ENCODE results near the gene AAK1. TPM values are rescaled to one million over a fixed set of nuclear protein-coding genes. Genes with fewer than 3 reads are reported as not detected.

AAK1 gene
- total and polyA plus RNA-seq, 7 donors, result 7.8 to 95.2 (median 52.5) TPM

- peak in 3 of 4 donors; percentile 31 to 54 (median 52) for ATAC-seq
- intact Hi-C loops (cut with DNase I), result no loop called here
- 29 to 66% (median 39%) methylated on average over 5 of the region's 5 CpGs for WGBS, 3 donors
- Histone ChIP-seq H3K9me3 (no peaks in the 10 kb centered on the region), H3K27me3 (ENCODE audit: insufficient read depth in 3 of 3, low read length in 2 of 3) (no peaks in the 10 kb centered on the region), H3K27ac (peak overlapping the region; percentile 53), H3K4me1 (peaks cover 57% of the 10 kb centered on the region), H3K36me3 (ENCODE audit: insufficient read depth in 1 of 2, low read depth in 1 of 2) (no peaks in the 10 kb centered on the region), H3K4me3 (no peak overlapping the region)
- peak in 1 of 2 donors; percentile 52 for DNase-seq
- TF ChIP-seq, protein P1, sequence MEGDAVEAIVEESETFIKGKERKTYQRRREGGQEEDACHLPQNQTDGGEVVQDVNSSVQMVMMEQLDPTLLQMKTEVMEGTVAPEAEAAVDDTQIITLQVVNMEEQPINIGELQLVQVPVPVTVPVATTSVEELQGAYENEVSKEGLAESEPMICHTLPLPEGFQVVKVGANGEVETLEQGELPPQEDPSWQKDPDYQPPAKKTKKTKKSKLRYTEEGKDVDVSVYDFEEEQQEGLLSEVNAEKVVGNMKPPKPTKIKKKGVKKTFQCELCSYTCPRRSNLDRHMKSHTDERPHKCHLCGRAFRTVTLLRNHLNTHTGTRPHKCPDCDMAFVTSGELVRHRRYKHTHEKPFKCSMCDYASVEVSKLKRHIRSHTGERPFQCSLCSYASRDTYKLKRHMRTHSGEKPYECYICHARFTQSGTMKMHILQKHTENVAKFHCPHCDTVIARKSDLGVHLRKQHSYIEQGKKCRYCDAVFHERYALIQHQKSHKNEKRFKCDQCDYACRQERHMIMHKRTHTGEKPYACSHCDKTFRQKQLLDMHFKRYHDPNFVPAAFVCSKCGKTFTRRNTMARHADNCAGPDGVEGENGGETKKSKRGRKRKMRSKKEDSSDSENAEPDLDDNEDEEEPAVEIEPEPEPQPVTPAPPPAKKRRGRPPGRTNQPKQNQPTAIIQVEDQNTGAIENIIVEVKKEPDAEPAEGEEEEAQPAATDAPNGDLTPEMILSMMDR (IDR thresholded peaks at IDR 0.05), result no peak
Measured at GRCh38 chr2:69572641-69573040, 70.9 kb downstream of the AAK1 start.

DNA sequence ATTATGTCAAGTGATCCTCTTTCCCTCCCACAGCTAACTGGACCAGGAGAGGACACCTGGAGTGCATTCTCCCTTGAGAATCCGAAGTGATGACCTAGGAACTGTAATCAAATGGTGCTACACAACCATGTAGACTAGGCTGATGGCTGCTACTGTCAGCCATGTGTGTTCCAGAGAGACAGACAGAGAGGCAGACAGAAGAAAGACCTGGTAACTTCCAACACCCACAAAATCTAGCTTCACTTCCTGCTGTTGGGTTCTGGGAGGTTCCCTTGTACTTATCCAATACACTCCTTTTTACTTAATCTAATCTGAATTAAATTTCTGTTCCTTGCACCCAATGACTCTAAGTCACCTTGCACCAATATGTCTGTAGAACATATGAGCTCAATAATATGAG, 72.3 kb downstream of the AAK1 start:
- Histone ChIP-seq H3K27me3 (ENCODE audit: insufficient read depth in 3 of 3, low read length in 2 of 3) (no peaks in the 10 kb centered on the region), H3K4me1 (peaks cover 59% of the 10 kb centered on the region), H3K4me3 (no peak overlapping the region), H3K9me3 (no peaks in the 10 kb centered on the region), H3K27ac (no peak overlapping the region), H3K36me3 (ENCODE audit: insufficient read depth in 1 of 2, low read depth in 1 of 2) (no peaks in the 10 kb centered on the region)
- ATAC-seq (no peak), DNase-seq (no peak)
- intact Hi-C loops (cut with DNase I), result no loop called here
- TF ChIP-seq, protein P1 (IDR thresholded peaks at IDR 0.05), result no peak
- 96 to 100% (median 96%) methylated on average over 1 of the region's 1 CpG for WGBS, 3 donors

GRCh38 chr2:69570474-69570873, 73.1 kb downstream of the AAK1 start:
- 71 to 80% (median 73%) methylated on average over 2 of the region's 2 CpGs for WGBS, 3 donors
- no peaks in the 10 kb centered on the region for H3K9me3 ChIP-seq
- ATAC-seq, result no peak

GRCh38 chr2:69567909-69568300, 75.6 kb downstream of the AAK1 start:
- 56 to 70% (median 57%) methylated on average over 6 of the region's 6 CpGs for WGBS, 3 donors
- no peak for DNase-seq
- Histone ChIP-seq H3K36me3 (ENCODE audit: insufficient read depth in 1 of 2, low read depth in 1 of 2) (no peaks in the 10 kb centered on the region), H3K9me3 (no peaks in the 10 kb centered on the region), H3K27me3 (ENCODE audit: insufficient read depth in 3 of 3, low read length in 2 of 3) (no peaks in the 10 kb centered on the region), H3K27ac (no peak overlapping the region), H3K4me1 (peaks cover 55% of the 10 kb centered on the region), H3K4me3 (no peak overlapping the region)
- ATAC-seq, result peak in 2 of 4 donors; percentile 25 to 36
- intact Hi-C loops (cut with DNase I), result loop anchor here in 1 of 2 donors (5.0 kb wide), 1 partner anchor 74 kb away; the partner anchor contains the start of gene AAK1
- TF ChIP-seq, protein P1 (IDR thresholded peaks at IDR 0.05), result no peak

More at GRCh38 chr2:69570474-69570873, 73.1 kb downstream of the AAK1 start:
- H3K4me3 ChIP-seq, result no peak overlapping the region
- peaks cover 53% of the 10 kb centered on the region for H3K4me1 ChIP-seq
- H3K27me3 ChIP-seq (ENCODE audit: insufficient read depth in 3 of 3, low read length in 2 of 3), result no peaks in the 10 kb centered on the region
- intact Hi-C loops (cut with DNase I), result no loop called here
- no peak overlapping the region for H3K27ac ChIP-seq
- H3K36me3 ChIP-seq (ENCODE audit: insufficient read depth in 1 of 2, low read depth in 1 of 2), result no peaks in the 10 kb centered on the region
- DNase-seq, result no peak
- TF ChIP-seq, protein P1 (IDR thresholded peaks at IDR 0.05), result no peak

All from psoas muscle (tissue), 8 donors.